Measurements from ENCODE around the gene COX6A2.
A peak's percentile ranks its signal among the peaks of the same experiment; 100 is the strongest.

COX6A2 gene

DNA sequence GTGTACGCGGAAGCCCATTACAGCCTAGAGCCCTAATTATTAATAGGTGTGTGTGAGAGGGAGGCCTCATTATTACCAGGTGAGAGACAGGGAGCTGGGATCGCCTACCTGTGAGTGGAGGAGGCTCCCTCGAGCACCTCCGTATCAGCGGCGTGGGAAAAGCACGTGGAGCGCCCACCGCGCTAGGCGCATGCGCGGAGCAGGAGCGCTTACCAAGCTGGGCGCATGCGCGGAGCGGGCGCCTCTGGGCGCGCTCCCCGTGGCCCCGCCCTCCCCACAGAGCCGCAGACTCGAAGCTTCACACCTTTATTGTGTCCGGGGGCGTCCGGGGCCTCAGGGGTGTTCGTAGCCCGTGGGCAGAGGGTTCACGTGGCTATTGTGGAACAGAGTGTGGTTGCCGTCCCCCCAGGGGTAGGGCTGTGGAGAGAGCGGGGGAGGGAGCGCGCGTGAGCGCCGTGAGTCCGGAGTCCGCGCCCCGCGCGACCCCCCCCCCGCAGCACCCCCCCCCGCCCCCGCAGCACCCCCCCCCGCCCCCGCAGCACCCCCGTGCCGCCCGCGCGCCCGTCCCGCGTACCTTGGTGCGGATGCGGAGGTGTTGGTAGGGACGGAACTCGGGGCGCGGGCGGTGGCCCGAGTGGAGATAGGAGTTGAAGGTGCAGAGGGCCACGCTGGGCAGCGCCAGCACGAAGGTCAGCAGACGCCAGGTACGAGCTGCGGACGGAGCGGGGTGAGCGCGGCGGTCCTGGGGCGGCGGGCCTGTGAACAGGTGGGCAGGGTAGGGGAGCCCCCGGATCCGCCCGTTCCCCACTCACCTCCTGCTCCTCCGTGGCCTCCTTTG lies 500 bp downstream of the COX6A2 start:
- H3K4me1 ChIP-seq (ENCODE audit: low read length), result peaks cover 18% of the 10 kb centered on the region; the same call in 1 of the 2 replicates
- no peaks in the 10 kb centered on the region for H3K9me3 ChIP-seq (replicated peaks; ENCODE audit: insufficient read depth, low read length)
- no peak overlapping the region for H3K27ac ChIP-seq (ENCODE audit: low read length)
- no peak overlapping the region for H3K4me2 ChIP-seq (ENCODE audit: low read depth, low read length)
- H4K20me1 ChIP-seq (ENCODE audit: insufficient read depth, low read length), result no peaks in the 10 kb centered on the region
- no peaks in the 10 kb centered on the region for H3K27me3 ChIP-seq (replicated peaks; ENCODE audit: insufficient read depth, low read length)
- TF ChIP-seq EZH2 (optimal IDR thresholded peaks at IDR 0.05; ENCODE audit: low read depth, low read length) (no peak), EZH2phosphoT487 (IDR thresholded peaks at IDR 0.05; ENCODE audit: low read length) (no peak)
- TF ChIP-seq, protein P1, sequence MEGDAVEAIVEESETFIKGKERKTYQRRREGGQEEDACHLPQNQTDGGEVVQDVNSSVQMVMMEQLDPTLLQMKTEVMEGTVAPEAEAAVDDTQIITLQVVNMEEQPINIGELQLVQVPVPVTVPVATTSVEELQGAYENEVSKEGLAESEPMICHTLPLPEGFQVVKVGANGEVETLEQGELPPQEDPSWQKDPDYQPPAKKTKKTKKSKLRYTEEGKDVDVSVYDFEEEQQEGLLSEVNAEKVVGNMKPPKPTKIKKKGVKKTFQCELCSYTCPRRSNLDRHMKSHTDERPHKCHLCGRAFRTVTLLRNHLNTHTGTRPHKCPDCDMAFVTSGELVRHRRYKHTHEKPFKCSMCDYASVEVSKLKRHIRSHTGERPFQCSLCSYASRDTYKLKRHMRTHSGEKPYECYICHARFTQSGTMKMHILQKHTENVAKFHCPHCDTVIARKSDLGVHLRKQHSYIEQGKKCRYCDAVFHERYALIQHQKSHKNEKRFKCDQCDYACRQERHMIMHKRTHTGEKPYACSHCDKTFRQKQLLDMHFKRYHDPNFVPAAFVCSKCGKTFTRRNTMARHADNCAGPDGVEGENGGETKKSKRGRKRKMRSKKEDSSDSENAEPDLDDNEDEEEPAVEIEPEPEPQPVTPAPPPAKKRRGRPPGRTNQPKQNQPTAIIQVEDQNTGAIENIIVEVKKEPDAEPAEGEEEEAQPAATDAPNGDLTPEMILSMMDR (IDR thresholded peaks at IDR 0.05; ENCODE audit: low read length), result no peak
- DNase-seq, result no peak
- no peaks in the 10 kb centered on the region for H3K36me3 ChIP-seq (replicated peaks; ENCODE audit: insufficient read depth, low read length)
- no peak overlapping the region for H3K9ac ChIP-seq (ENCODE audit: low read length)
- H3K79me2 ChIP-seq (ENCODE audit: low read length), result no peaks in the 10 kb centered on the region
- no peaks in the 10 kb centered on the region for H3K9me2 ChIP-seq (replicated peaks; ENCODE audit: insufficient read depth, low read length)
- peaks cover 10% of the 10 kb centered on the region for H3F3A ChIP-seq (ENCODE audit: insufficient read depth, low read length)
- no peak overlapping the region for H3K4me3 ChIP-seq (ENCODE audit: low read length)
- no peak overlapping the region for H2AFZ ChIP-seq (ENCODE audit: low read length)

DNA sequence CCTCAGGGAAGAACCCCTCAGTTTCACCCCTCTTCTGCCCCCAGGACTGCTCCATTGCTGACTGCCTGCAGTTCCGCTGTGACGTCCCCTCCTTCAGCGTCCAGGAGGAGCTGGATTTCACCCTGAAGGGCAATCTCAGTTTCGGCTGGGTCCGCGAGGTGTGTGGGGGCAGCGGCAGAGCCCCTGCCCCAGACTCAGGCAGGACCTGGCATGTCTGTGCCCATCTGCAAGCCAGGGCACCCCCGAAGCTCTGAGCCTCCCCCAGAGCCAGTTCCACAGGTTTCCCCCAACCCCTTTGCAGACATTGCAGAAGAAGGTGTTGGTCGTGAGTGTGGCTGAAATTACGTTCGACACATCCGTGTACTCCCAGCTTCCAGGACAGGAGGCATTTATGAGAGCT lies 4.4 kb downstream of the COX6A2 start:
- Histone ChIP-seq H2AFZ (ENCODE audit: low read length) (no peak overlapping the region), H4K20me1 (ENCODE audit: insufficient read depth, low read length) (no peaks in the 10 kb centered on the region), H3K4me3 (ENCODE audit: low read length) (no peak overlapping the region), H3K4me2 (ENCODE audit: low read depth, low read length) (no peak overlapping the region), H3K9me2 (replicated peaks; ENCODE audit: insufficient read depth, low read length) (no peaks in the 10 kb centered on the region), H3K27ac (ENCODE audit: low read length) (no peak overlapping the region), H3K36me3 (replicated peaks; ENCODE audit: insufficient read depth, low read length) (no peaks in the 10 kb centered on the region), H3F3A (ENCODE audit: insufficient read depth, low read length) (no peaks in the 10 kb centered on the region), H3K9ac (ENCODE audit: low read length) (no peak overlapping the region), H3K27me3 (replicated peaks; ENCODE audit: insufficient read depth, low read length) (no peaks in the 10 kb centered on the region), H3K4me1 (ENCODE audit: low read length) (no peaks in the 10 kb centered on the region), H3K9me3 (replicated peaks; ENCODE audit: insufficient read depth, low read length) (no peaks in the 10 kb centered on the region), H3K79me2 (ENCODE audit: low read length) (no peaks in the 10 kb centered on the region)
- TF ChIP-seq EZH2 (optimal IDR thresholded peaks at IDR 0.05; ENCODE audit: low read depth, low read length), result no peak
- TF ChIP-seq EZH2phosphoT487 (IDR thresholded peaks at IDR 0.05; ENCODE audit: low read length), result no peak
- TF ChIP-seq, protein P1 (IDR thresholded peaks at IDR 0.05; ENCODE audit: low read length), result no peak
- no peak for DNase-seq

DNA sequence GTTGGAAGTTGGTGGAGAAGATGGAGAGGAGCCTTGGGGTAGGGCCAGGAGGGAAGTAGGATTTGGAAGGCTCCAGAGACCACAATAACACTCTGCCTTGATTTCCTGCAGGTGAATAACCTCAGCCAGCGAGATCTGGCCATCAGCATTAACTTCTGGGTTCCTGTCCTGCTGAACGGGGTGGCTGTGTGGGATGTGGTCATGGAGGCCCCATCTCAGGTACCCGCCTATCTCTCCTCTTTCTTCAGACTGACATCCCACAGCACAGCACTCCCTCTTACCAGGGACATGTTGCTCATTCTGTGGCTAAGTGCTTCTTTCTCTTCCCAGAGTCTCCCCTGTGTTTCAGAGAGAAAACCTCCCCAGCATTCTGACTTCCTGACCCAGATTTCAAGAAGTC lies 4.9 kb downstream of the COX6A2 start:
- Histone ChIP-seq H4K20me1 (ENCODE audit: insufficient read depth, low read length) (no peaks in the 10 kb centered on the region), H2AFZ (ENCODE audit: low read length) (0 out of 2 replicates have a peak overlapping the region, but pooled peaks have one; percentile 3), H3K4me1 (ENCODE audit: low read length) (no peaks in the 10 kb centered on the region), H3K36me3 (replicated peaks; ENCODE audit: insufficient read depth, low read length) (no peaks in the 10 kb centered on the region), H3K27me3 (replicated peaks; ENCODE audit: insufficient read depth, low read length) (no peaks in the 10 kb centered on the region), H3K9me3 (replicated peaks; ENCODE audit: insufficient read depth, low read length) (no peaks in the 10 kb centered on the region), H3K9me2 (replicated peaks; ENCODE audit: insufficient read depth, low read length) (no peaks in the 10 kb centered on the region), H3K79me2 (ENCODE audit: low read length) (no peaks in the 10 kb centered on the region), H3K27ac (ENCODE audit: low read length) (no peak overlapping the region), H3K4me3 (ENCODE audit: low read length) (no peak overlapping the region), H3K9ac (ENCODE audit: low read length) (no peak overlapping the region), H3K4me2 (ENCODE audit: low read depth, low read length) (peak overlapping the region; percentile 14; the same call in 1 of the 2 replicates), H3F3A (ENCODE audit: insufficient read depth, low read length) (no peaks in the 10 kb centered on the region)
- no peak for DNase-seq
- TF ChIP-seq EZH2 (optimal IDR thresholded peaks at IDR 0.05; ENCODE audit: low read depth, low read length) (no peak), EZH2phosphoT487 (IDR thresholded peaks at IDR 0.05; ENCODE audit: low read length) (no peak)
- TF ChIP-seq, protein P1 (IDR thresholded peaks at IDR 0.05; ENCODE audit: low read length), result no peak
